ENCODE data around the gene GSC2. TPM values are rescaled to one million over a fixed set of nuclear protein-coding genes. Genes with fewer than 3 reads are reported as not detected.

GSC2 gene
- total and polyA plus RNA-seq, 2 of the 8 experiments (the other 6 are each of a cell fraction or from before 2014, with no cell fraction given) = 0.17 to 0.48 TPM

GRCh38 chr22:19166421-19166820, 16.3 kb upstream of the GSC2 start (continued):
- TF ChIP-seq, protein P1, sequence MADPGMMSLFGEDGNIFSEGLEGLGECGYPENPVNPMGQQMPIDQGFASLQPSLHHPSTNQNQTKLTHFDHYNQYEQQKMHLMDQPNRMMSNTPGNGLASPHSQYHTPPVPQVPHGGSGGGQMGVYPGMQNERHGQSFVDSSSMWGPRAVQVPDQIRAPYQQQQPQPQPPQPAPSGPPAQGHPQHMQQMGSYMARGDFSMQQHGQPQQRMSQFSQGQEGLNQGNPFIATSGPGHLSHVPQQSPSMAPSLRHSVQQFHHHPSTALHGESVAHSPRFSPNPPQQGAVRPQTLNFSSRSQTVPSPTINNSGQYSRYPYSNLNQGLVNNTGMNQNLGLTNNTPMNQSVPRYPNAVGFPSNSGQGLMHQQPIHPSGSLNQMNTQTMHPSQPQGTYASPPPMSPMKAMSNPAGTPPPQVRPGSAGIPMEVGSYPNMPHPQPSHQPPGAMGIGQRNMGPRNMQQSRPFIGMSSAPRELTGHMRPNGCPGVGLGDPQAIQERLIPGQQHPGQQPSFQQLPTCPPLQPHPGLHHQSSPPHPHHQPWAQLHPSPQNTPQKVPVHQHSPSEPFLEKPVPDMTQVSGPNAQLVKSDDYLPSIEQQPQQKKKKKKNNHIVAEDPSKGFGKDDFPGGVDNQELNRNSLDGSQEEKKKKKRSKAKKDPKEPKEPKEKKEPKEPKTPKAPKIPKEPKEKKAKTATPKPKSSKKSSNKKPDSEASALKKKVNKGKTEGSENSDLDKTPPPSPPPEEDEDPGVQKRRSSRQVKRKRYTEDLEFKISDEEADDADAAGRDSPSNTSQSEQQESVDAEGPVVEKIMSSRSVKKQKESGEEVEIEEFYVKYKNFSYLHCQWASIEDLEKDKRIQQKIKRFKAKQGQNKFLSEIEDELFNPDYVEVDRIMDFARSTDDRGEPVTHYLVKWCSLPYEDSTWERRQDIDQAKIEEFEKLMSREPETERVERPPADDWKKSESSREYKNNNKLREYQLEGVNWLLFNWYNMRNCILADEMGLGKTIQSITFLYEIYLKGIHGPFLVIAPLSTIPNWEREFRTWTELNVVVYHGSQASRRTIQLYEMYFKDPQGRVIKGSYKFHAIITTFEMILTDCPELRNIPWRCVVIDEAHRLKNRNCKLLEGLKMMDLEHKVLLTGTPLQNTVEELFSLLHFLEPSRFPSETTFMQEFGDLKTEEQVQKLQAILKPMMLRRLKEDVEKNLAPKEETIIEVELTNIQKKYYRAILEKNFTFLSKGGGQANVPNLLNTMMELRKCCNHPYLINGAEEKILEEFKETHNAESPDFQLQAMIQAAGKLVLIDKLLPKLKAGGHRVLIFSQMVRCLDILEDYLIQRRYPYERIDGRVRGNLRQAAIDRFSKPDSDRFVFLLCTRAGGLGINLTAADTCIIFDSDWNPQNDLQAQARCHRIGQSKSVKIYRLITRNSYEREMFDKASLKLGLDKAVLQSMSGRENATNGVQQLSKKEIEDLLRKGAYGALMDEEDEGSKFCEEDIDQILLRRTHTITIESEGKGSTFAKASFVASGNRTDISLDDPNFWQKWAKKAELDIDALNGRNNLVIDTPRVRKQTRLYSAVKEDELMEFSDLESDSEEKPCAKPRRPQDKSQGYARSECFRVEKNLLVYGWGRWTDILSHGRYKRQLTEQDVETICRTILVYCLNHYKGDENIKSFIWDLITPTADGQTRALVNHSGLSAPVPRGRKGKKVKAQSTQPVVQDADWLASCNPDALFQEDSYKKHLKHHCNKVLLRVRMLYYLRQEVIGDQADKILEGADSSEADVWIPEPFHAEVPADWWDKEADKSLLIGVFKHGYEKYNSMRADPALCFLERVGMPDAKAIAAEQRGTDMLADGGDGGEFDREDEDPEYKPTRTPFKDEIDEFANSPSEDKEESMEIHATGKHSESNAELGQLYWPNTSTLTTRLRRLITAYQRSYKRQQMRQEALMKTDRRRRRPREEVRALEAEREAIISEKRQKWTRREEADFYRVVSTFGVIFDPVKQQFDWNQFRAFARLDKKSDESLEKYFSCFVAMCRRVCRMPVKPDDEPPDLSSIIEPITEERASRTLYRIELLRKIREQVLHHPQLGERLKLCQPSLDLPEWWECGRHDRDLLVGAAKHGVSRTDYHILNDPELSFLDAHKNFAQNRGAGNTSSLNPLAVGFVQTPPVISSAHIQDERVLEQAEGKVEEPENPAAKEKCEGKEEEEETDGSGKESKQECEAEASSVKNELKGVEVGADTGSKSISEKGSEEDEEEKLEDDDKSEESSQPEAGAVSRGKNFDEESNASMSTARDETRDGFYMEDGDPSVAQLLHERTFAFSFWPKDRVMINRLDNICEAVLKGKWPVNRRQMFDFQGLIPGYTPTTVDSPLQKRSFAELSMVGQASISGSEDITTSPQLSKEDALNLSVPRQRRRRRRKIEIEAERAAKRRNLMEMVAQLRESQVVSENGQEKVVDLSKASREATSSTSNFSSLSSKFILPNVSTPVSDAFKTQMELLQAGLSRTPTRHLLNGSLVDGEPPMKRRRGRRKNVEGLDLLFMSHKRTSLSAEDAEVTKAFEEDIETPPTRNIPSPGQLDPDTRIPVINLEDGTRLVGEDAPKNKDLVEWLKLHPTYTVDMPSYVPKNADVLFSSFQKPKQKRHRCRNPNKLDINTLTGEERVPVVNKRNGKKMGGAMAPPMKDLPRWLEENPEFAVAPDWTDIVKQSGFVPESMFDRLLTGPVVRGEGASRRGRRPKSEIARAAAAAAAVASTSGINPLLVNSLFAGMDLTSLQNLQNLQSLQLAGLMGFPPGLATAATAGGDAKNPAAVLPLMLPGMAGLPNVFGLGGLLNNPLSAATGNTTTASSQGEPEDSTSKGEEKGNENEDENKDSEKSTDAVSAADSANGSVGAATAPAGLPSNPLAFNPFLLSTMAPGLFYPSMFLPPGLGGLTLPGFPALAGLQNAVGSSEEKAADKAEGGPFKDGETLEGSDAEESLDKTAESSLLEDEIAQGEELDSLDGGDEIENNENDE (IDR thresholded peaks at IDR 0.05; ENCODE audit: insufficient replicate concordance, low read length) = no peak
- TF ChIP-seq RXRA (IDR thresholded peaks at IDR 0.05; ENCODE audit: insufficient read depth, low read depth, low read length) (no peak), SP1 (IDR thresholded peaks at IDR 0.05; ENCODE audit: low read depth, low read length) (no peak), RBBP5 (IDR thresholded peaks at IDR 0.05; ENCODE audit: borderline replicate concordance, low read depth, low read length) (no peak), BCL11A (IDR thresholded peaks at IDR 0.05; ENCODE audit: low read depth in 2 of 2, low read length in 2 of 2) (no peak), CBX8 (IDR thresholded peaks at IDR 0.05; ENCODE audit: borderline replicate concordance, low read depth, low read length) (no peak), SAP30 (IDR thresholded peaks at IDR 0.05; ENCODE audit: insufficient read depth, insufficient replicate concordance, low read length) (no peak)

All from H1 (cell line).